Endodermal cell (in vitro differentiated cells): ENCODE measurements around the gene STMN1. TPM values are rescaled to one million over a fixed set of nuclear protein-coding genes. Genes with fewer than 3 reads are reported as not detected.

ENCODE experiments used
- DNase-seq: peaks from one replicate; pipeline ENCODE4 v3.0.0-alpha.2; 2017
- H3K27ac ChIP-seq: 2 replicates; pipeline ENCODE4 v1.5.1; 2013; ENCODE audit warnings: mild to moderate bottlenecking, low read depth, low read length, moderate library complexity
- H3K27me3 ChIP-seq: 2 replicates; pipeline ENCODE4 v1.6.1; 2013; ENCODE audit warnings: mild to moderate bottlenecking, low read length, moderate library complexity; ENCODE audit not compliant: insufficient read depth, control insufficient read depth, poor library complexity, severe bottlenecking
- H3K36me3 ChIP-seq: 2 replicates; pipeline ENCODE4 v1.7.0; 2013; ENCODE audit warnings: mild to moderate bottlenecking, low read length, moderate library complexity; ENCODE audit not compliant: control insufficient read depth, insufficient read depth
- H3K4me1 ChIP-seq: one replicate; pipeline ENCODE4 v1.7.0; 2013; ENCODE audit warnings: low read length; ENCODE audit not compliant: control insufficient read depth, insufficient read depth
- H3K4me3 ChIP-seq: 2 replicates; pipeline ENCODE4 v1.5.1; 2013; ENCODE audit warnings: mild to moderate bottlenecking, low read length, moderate library complexity
- H3K9ac ChIP-seq: 2 replicates; pipeline ENCODE4 v1.6.1; 2013; ENCODE audit warnings: mild to moderate bottlenecking, low read length, moderate library complexity; ENCODE audit not compliant: poor library complexity, severe bottlenecking; ENCODE audit errors: extremely low read depth
- H3K9me3 ChIP-seq: 2 replicates; pipeline ENCODE4 v1.6.1; 2013; ENCODE audit warnings: mild to moderate bottlenecking, low read length, moderate library complexity; ENCODE audit not compliant: control insufficient read depth
- H3K27ac Mint-ChIP-seq: 2 replicates; pipeline ENCODE4 v1.8.0; 2020; ENCODE audit warnings: mixed read lengths
- H3K27me3 Mint-ChIP-seq: 2 replicates; pipeline ENCODE4 v1.8.0; 2021; ENCODE audit warnings: mild to moderate bottlenecking, mixed read lengths; ENCODE audit not compliant: insufficient read depth
- H3K36me3 Mint-ChIP-seq: 2 replicates; pipeline ENCODE4 v1.8.0; 2020; ENCODE audit warnings: low read depth, mixed read lengths
- H3K4me1 Mint-ChIP-seq: 2 replicates; pipeline ENCODE4 v1.8.0; 2020; ENCODE audit warnings: mixed read lengths
- H3K4me3 Mint-ChIP-seq: 2 replicates; pipeline ENCODE4 v1.8.0; 2020; ENCODE audit warnings: mild to moderate bottlenecking, moderate library complexity, mixed read lengths
- H3K9me3 Mint-ChIP-seq: 2 replicates; pipeline ENCODE4 v1.8.0; 2020; ENCODE audit warnings: mild to moderate bottlenecking, mixed read lengths
- WGBS, 2 experiments: methylation state at CpG; one replicate each; pipeline versions ENCODE4 v1.1.5 to v1.1.7; 2013; ENCODE audit warnings: missing lambda C conversion rate in 2 of 2, mixed read lengths in 1 of 2; ENCODE audit not compliant: insufficient coverage in 1 of 2, insufficient read length in 1 of 2; 5-methylcytosine and 5-hydroxymethylcytosine counted together
- total RNA-seq, 2 donors: library from RNA; stranded (reverse); fragmentation: NEBNext Ultra II Directional in 1 of 2; extraction: Animal tissue kit (Norgen Biotek cat#: 25700) in 1 of 2; gene quantifications; 2 replicates in 1 of 2; 3 replicates in 1 of 2; pipeline ENCODE4 v1.2.1, GENCODE V29; 2021
- TF ChIP-seq, protein P1 (sequence below): fragments of 200-600 bp; sonication (generic); conservative IDR thresholded peaks from 2 replicates; pipeline ENCODE4 v1.5.0; 2021; ENCODE audit warnings: antibody characterized with exemption, mild to moderate bottlenecking

The STMN1 gene
- total RNA-seq, 2 donors from 2014 or later: 543 to 585 TPM

DNA sequence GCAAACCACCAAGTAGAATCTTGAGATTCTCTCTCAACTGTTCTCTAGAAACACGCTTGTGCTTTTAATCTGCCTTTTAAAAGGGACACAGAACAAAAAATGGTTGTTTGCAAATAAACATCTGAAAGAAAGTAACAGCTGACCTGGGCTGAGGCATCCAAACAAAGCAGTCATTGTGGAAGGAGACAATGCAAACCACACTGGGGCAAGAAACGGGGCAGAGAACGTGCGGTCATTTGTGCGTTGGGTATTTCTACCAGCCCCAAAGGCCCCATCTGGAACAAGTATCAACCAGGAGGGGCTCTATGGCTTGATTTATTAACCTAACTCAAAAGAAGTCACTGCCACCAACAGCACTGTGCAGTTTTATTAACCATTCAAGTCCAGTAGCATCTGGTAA is 6.0 kb downstream of the STMN1 start:
- Mint-ChIP-seq H3K4me1 (peaks cover 29% of the 10 kb centered on the region), H3K9me3 (no peaks in the 10 kb centered on the region)
- WGBS, 2 experiments: 97% methylated on average over 4 to 5 of the region's 5 CpGs

DNA sequence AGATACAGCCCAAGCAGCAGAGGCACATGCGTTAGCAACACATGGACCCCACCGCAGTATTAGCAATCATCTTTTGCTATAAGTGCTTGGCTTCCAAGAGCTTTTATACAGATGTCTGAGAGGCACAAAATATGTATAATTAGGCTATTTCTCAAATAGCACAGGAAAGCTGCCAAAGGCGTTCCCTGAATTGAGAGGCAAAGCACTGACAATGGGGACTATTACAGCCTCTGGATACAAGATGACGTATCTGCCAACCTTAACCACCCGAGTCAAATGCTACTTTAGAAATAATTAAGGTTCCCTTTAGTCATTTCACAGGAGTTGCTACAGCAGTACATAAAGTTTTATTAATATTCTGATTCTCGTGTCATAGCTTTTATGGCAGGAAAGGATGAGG is 6.4 kb downstream of the STMN1 start:
- Mint-ChIP-seq H3K27ac (no peak overlapping the region), H3K36me3 (peaks cover 71% of the 10 kb centered on the region), H3K4me1 (peaks cover 29% of the 10 kb centered on the region), H3K4me3 (no peak overlapping the region), H3K9me3 (no peaks in the 10 kb centered on the region), H3K27me3 (no peaks in the 10 kb centered on the region)
- Histone ChIP-seq H3K9ac (no peak overlapping the region), H3K4me3 (no peak overlapping the region), H3K4me1 (peaks cover 7% of the 10 kb centered on the region), H3K27me3 (no peaks in the 10 kb centered on the region), H3K9me3 (no peaks in the 10 kb centered on the region), H3K27ac (no peak overlapping the region), H3K36me3 (peaks cover 75% of the 10 kb centered on the region)
- WGBS, 2 experiments: 97% methylated on average over 6 of the region's 6 CpGs
- TF ChIP-seq, protein P1, sequence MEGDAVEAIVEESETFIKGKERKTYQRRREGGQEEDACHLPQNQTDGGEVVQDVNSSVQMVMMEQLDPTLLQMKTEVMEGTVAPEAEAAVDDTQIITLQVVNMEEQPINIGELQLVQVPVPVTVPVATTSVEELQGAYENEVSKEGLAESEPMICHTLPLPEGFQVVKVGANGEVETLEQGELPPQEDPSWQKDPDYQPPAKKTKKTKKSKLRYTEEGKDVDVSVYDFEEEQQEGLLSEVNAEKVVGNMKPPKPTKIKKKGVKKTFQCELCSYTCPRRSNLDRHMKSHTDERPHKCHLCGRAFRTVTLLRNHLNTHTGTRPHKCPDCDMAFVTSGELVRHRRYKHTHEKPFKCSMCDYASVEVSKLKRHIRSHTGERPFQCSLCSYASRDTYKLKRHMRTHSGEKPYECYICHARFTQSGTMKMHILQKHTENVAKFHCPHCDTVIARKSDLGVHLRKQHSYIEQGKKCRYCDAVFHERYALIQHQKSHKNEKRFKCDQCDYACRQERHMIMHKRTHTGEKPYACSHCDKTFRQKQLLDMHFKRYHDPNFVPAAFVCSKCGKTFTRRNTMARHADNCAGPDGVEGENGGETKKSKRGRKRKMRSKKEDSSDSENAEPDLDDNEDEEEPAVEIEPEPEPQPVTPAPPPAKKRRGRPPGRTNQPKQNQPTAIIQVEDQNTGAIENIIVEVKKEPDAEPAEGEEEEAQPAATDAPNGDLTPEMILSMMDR: no peak
- no peak for DNase-seq

More for the DNA sequence above, 6.0 kb downstream of the STMN1 start:
- Histone ChIP-seq H3K36me3 (peaks cover 75% of the 10 kb centered on the region), H3K27ac (no peak overlapping the region), H3K27me3 (no peaks in the 10 kb centered on the region), H3K9me3 (no peaks in the 10 kb centered on the region), H3K4me1 (peaks cover 7% of the 10 kb centered on the region), H3K9ac (no peak overlapping the region), H3K4me3 (no peak overlapping the region)
- TF ChIP-seq, protein P1: no peak
- H3K4me3 Mint-ChIP-seq: no peak overlapping the region
- H3K27ac Mint-ChIP-seq: no peak overlapping the region
- H3K27me3 Mint-ChIP-seq: no peaks in the 10 kb centered on the region
- H3K36me3 Mint-ChIP-seq: peaks cover 70% of the 10 kb centered on the region
- DNase-seq: no peak

- Histone ChIP-seq H3K4me3 (no peak overlapping the region), H3K9me3 (no peaks in the 10 kb centered on the region), H3K36me3 (peaks cover 66% of the 10 kb centered on the region), H3K27me3 (no peaks in the 10 kb centered on the region), H3K4me1 (peaks cover 7% of the 10 kb centered on the region), H3K27ac (no peak overlapping the region), H3K9ac (no peak overlapping the region)
- Mint-ChIP-seq H3K27ac (peak overlapping the region; percentile 77), H3K36me3 (peaks cover 65% of the 10 kb centered on the region), H3K4me3 (no peak overlapping the region), H3K9me3 (no peaks in the 10 kb centered on the region), H3K27me3 (no peaks in the 10 kb centered on the region), H3K4me1 (peaks cover 17% of the 10 kb centered on the region)
- TF ChIP-seq, protein P1: no peak
- WGBS, 2 experiments: 93 to 95% methylated on average over 6 to 11 of the region's 11 CpGs
- no peak for DNase-seq
Measured at GRCh38 chr1:25898223-25899015, 7.8 kb downstream of the STMN1 start.
